A549 (cell line): Measurements from ENCODE around the gene NEK4. TPM values are rescaled to one million over a fixed set of nuclear protein-coding genes. Genes with fewer than 3 reads are reported as not detected.

ENCODE experiments used
- ATAC-seq, 2 experiments: fragments of 200-7000 bp in 1 of 2; fragments of >200 bp in 1 of 2; cut with Nextera tagmentation in 1 of 2; cut with Tn5 transposase in 1 of 2; 3 replicates each; pipeline versions ENCODE4 v1.8.0 to v1.9.1; 2018 to 2020; ENCODE audit warnings: mild to moderate bottlenecking in 1 of 2, moderate library complexity in 1 of 2
- CTCF ChIA-PET: fragments of 300-600 bp; sonication (Branson Sonifier 250); formaldehyde crosslinking; extraction: SDS; loops from one replicate; lab custom pipeline; 2021; ENCODE audit warnings: antibody characterized with exemption, inconsistent platforms; lab: Yijun Ruan, JAX
- POLR2A ChIA-PET: fragments of 350-600 bp; formaldehyde crosslinking; extraction: SDS; loops from one replicate; lab custom pipeline; 2021; ENCODE audit warnings: antibody characterized with exemption, inconsistent platforms; lab: Yijun Ruan, JAX
- DNase-seq, 2 experiments: peaks; one replicate each; pipeline versions ENCODE4 v3.0.0 to v3.0.0-alpha.2; 2011 to 2016; ENCODE audit warnings: low read depth in 1 of 2, low spot score in 1 of 2
- FAIRE-seq: peaks from 2 replicates; lab custom pipeline; 2011; peaks lifted over from hg19 to GRCh38; lab: Jason Lieb, UNC
- H3K27ac ChIP-seq, 2 experiments: fragments of >200 bp; sonication (Bioruptor Twin); formaldehyde crosslinking; 3 replicates each; pipeline ENCODE4 v1.5.1; 2016 to 2017
- H3K4me1 ChIP-seq: fragments of >200 bp; sonication (Bioruptor Twin); formaldehyde crosslinking; 3 replicates; pipeline ENCODE4 v1.6.1; 2016
- H3K4me2 ChIP-seq: fragments of >200 bp; sonication (Bioruptor Twin); formaldehyde crosslinking; 3 replicates; pipeline ENCODE4 v1.6.1; 2016
- H3K4me3 ChIP-seq: fragments of >200 bp; sonication (Bioruptor Twin); formaldehyde crosslinking; 3 replicates; pipeline ENCODE4 v1.5.1; 2016
- H3K9me3 ChIP-seq: fragments of >200 bp; sonication (Bioruptor Twin); formaldehyde crosslinking; 3 replicates; pipeline ENCODE4 v1.6.1; 2016
- BCL3 ChIP-seq: fragments of >200 bp; sonication (Bioruptor Twin); formaldehyde crosslinking; IDR thresholded peaks from 3 replicates; pipeline ENCODE4 v1.6.1; 2016
- BHLHE40 ChIP-seq: IDR thresholded peaks from 2 replicates; pipeline ENCODE4 v1.6.1; 2012; ENCODE audit warnings: low read depth, low read length, inconsistent platforms
- CBX2 ChIP-seq: fragments of 200-600 bp; sonication (generic); IDR thresholded peaks from 2 replicates; pipeline ENCODE4 v1.6.1; 2016; ENCODE audit warnings: low read depth, mild to moderate bottlenecking, borderline replicate concordance
- CBX8 ChIP-seq: fragments of 200-600 bp; sonication (generic); IDR thresholded peaks from 2 replicates; pipeline ENCODE4 v1.6.1; 2016
- CEBPB ChIP-seq, 2 experiments: fragments of >200 bp in 1 of 2; sonication (Bioruptor Twin) in 1 of 2; formaldehyde crosslinking in 1 of 2; IDR thresholded peaks; 2 replicates each; pipeline ENCODE4 v1.6.1; 2012 to 2016
- CHD4 ChIP-seq: fragments of 200-600 bp; sonication (generic); IDR thresholded peaks from 2 replicates; pipeline ENCODE4 v1.6.1; 2016; ENCODE audit warnings: antibody characterized with exemption, mild to moderate bottlenecking, borderline replicate concordance
- EHF ChIP-seq: fragments of 250-450 bp; sonication (Bioruptor Pico); IDR thresholded peaks from 2 replicates; pipeline ENCODE4 v1.5.0; 2020; ENCODE audit warnings: mild to moderate bottlenecking
- FOSB ChIP-seq: fragments of 250-450 bp; sonication (Bioruptor Pico); IDR thresholded peaks from 2 replicates; pipeline ENCODE4 v1.5.0; 2020; ENCODE audit warnings: mild to moderate bottlenecking, moderate library complexity
- HOXA7 ChIP-seq: fragments of 250-450 bp; sonication (Bioruptor Pico); IDR thresholded peaks from 2 replicates; pipeline ENCODE4 v1.5.0; 2020; ENCODE audit warnings: mild to moderate bottlenecking, moderate library complexity
- JUNB ChIP-seq: fragments of >200 bp; sonication (Bioruptor Twin); formaldehyde crosslinking; IDR thresholded peaks from 2 replicates; pipeline ENCODE4 v1.6.1; 2016
- KDM5A ChIP-seq: fragments of 200-600 bp; sonication (generic); IDR thresholded peaks from 2 replicates; pipeline ENCODE4 v1.6.1; 2016; ENCODE audit warnings: antibody characterized with exemption, mild to moderate bottlenecking
- MAX ChIP-seq: IDR thresholded peaks from 2 replicates; pipeline ENCODE4 v1.6.1; 2012
- MAZ ChIP-seq: fragments of 150-350 bp; IDR thresholded peaks from 2 replicates; pipeline ENCODE4 v1.6.1; 2014; ENCODE audit warnings: antibody characterized with exemption, low read depth, low read length, borderline replicate concordance
- MYC ChIP-seq: IDR thresholded peaks from 2 replicates; pipeline ENCODE4 v1.6.1; 2012; ENCODE audit warnings: mild to moderate bottlenecking, inconsistent platforms, low read length, improper control_type of control experiment, borderline replicate concordance
- NR3C1 ChIP-seq: fragments of >200 bp; sonication (Bioruptor Twin); formaldehyde crosslinking; IDR thresholded peaks from 3 replicates; pipeline ENCODE4 v1.6.1; 2017
- PHF8 ChIP-seq: fragments of 200-600 bp; sonication (generic); IDR thresholded peaks from 2 replicates; pipeline ENCODE4 v1.6.1; 2016; ENCODE audit warnings: low read depth, mild to moderate bottlenecking, antibody characterized with exemption, moderate library complexity, borderline replicate concordance
- POLR2A ChIP-seq: IDR thresholded peaks from 2 replicates; pipeline ENCODE4 v1.6.1; 2012; ENCODE audit warnings: mild to moderate bottlenecking, low read length
- RARB ChIP-seq: fragments of 250-450 bp; sonication (Bioruptor Pico); IDR thresholded peaks from 2 replicates; pipeline ENCODE4 v1.8.0; 2021; ENCODE audit warnings: mild to moderate bottlenecking, moderate library complexity
- RFX5 ChIP-seq: fragments of 450-650 bp; IDR thresholded peaks from 2 replicates; pipeline ENCODE4 v1.7.1; 2014; ENCODE audit warnings: antibody characterized with exemption, mild to moderate bottlenecking, moderate library complexity
- RNF2 ChIP-seq: fragments of 200-600 bp; sonication (generic); IDR thresholded peaks from 2 replicates; pipeline ENCODE4 v1.6.1; 2016; ENCODE audit warnings: low read depth, mild to moderate bottlenecking, antibody characterized with exemption, moderate library complexity, borderline replicate concordance
- SMC3 ChIP-seq: fragments of >200 bp; sonication (Bioruptor Twin); formaldehyde crosslinking; IDR thresholded peaks from 3 replicates; pipeline ENCODE4 v1.6.1; 2018; ENCODE audit warnings: inconsistent platforms
- SREBF2 ChIP-seq: fragments of 450-650 bp; IDR thresholded peaks from 2 replicates; pipeline ENCODE4 v1.6.1; 2014; ENCODE audit warnings: mild to moderate bottlenecking, moderate library complexity
- TP53 ChIP-seq: fragments of 250-450 bp; sonication (Bioruptor Pico); IDR thresholded peaks from 2 replicates; pipeline ENCODE4 v1.5.0; 2021; ENCODE audit warnings: mild to moderate bottlenecking, moderate library complexity
- ZSCAN20 ChIP-seq: fragments of 250-450 bp; sonication (Bioruptor Pico); IDR thresholded peaks from 2 replicates; pipeline ENCODE4 v1.8.0; 2022; ENCODE audit warnings: mild to moderate bottlenecking, moderate library complexity
- WGBS: methylation state at CpG from one replicate; pipeline ENCODE4 v1.1.6; 2017; ENCODE audit errors: missing lambda C conversion rate; 5-methylcytosine and 5-hydroxymethylcytosine counted together
- polyA plus RNA-seq, 4 experiments: library from polyadenylated mRNA; depleted of rRNA in 3 of 4; stranded (reverse); fragments of >200 nt; fragmentation: RNase III in 1 of 4; extraction: RNeasy Plus Mini Kit Qiagen cat#74134 plus additional on column Dnase treatment in 1 of 4; gene quantifications; 2 replicates in 3 of 4; 3 replicates in 1 of 4; pipeline ENCODE4 v1.2.3, GENCODE V29; 2011 to 2017
- TF ChIP-seq, protein P1 (sequence below): IDR thresholded peaks from 2 replicates; pipeline ENCODE4 v1.6.1; 2012
- TF ChIP-seq, protein P2 (sequence below): fragments of >200 bp; sonication (Bioruptor Twin); formaldehyde crosslinking; IDR thresholded peaks from 2 replicates; pipeline ENCODE4 v1.6.1; 2016

NEK4 gene
- polyA plus RNA-seq, 2 of the 4 experiments (the other 2 are of a cell fraction) = 12.1 to 19.4 TPM

DNA sequence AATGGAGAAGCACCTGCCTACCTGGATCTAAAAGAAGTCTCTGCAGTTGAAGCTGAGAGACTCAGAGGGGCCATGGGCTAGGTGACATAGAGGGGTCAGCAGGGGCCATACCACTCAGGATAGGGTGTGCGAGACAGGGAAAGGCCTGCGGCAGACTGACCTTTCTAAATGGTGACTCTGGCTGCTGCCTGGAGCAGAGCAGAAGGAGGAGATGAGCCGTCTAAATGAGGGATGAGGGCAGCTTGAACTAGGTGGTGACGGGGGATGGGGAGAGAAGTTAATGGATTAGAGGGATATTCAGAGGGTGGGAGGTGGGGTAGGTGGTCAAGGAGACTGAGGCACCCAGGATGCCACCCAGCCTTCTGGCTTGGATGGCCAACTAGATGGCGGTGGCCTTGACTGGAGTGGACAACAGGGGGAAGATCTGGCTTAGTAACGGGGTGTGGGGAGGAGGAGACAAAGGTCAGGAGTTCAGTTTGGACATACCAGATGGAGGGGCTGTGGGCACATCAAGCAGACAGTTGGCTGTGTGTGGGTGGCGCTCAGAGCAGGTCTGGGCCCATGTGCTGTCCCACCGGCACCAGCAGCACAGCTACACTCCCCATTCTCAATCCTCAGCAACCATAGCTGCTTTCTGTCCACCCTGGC is 3.5 kb upstream of the NEK4 start:
- Histone ChIP-seq H3K4me2 (no peak overlapping the region), H3K4me3 (no peak overlapping the region), H3K4me1 (peaks cover 11% of the 10 kb centered on the region), H3K9me3 (no peaks in the 10 kb centered on the region), H3K27ac (no peak overlapping the region)
- DNase-seq = no peak
- ChIA-PET CTCF (no interaction called here), POLR2A (no interaction called here)
- ATAC-seq = no peak
- WGBS = 75% methylated on average over 8 of the region's 8 CpGs
- TF ChIP-seq MYC (no peak), CBX8 (no peak), EHF (CRISPR knock-in tag) (no peak), CBX2 (no peak), BCL3 (no peak), MAX (no peak), MAZ (no peak), RFX5 (no peak), HOXA7 (CRISPR knock-in tag) (no peak)
- no peak for FAIRE-seq

DNA sequence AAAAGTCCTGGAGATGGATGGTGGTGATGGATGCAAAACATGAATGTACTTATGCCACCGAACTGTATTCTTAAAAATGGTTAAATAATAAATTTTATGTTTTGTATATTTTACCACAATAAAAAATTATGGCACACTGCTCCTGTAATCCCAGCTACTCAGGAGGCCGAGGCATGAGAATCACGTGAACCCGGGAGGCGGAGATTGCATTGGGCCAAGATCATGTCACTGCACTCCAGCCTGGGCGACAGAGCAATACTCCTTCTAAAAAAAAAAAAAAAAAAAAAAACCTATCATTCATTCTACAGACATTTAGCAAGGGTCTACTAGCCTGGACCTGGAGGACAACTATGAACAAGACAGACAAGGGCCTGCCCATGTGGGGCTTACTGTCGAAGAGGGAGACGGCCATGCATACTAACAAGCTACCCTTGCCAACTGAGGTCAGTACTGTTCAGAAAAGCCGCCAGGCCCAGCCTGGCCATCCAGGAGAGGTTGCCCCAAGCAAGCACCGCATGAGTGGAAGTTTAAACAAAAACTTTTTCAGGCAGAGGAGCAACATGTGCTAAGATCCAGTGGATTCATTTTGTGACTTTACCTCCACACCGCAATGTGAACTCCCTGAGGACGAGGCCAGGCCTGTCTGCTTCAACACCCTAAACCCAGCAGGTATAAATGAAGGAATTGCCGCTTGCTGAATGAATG is 2.8 kb upstream of the NEK4 start:
- ChIA-PET POLR2A (no interaction called here), CTCF (interaction anchor here (0.6 kb wide), 2 partner anchors 72 to 185 kb away, joined by 3 read pairs; no protein-coding TSS in a partner anchor)
- no peak overlapping the region for H3K4me3 ChIP-seq
- no peak overlapping the region for H3K4me2 ChIP-seq
- peaks cover 13% of the 10 kb centered on the region for H3K4me1 ChIP-seq
- no peak overlapping the region for H3K27ac ChIP-seq
- no peaks in the 10 kb centered on the region for H3K9me3 ChIP-seq
- no peak for ATAC-seq
- TF ChIP-seq RARB (CRISPR knock-in tag) (no peak), BHLHE40 (no peak), ZSCAN20 (CRISPR knock-in tag) (no peak), TP53 (CRISPR knock-in tag) (no peak), CHD4 (no peak), FOSB (CRISPR knock-in tag) (no peak), NR3C1 (no peak), SREBF2 (no peak), RNF2 (no peak), POLR2A (no peak), JUNB (no peak), KDM5A (no peak), CEBPB (IDR thresholded peaks at IDR 0.05) (no peak), PHF8 (no peak), SMC3 (no peak)
- TF ChIP-seq, protein P1, sequence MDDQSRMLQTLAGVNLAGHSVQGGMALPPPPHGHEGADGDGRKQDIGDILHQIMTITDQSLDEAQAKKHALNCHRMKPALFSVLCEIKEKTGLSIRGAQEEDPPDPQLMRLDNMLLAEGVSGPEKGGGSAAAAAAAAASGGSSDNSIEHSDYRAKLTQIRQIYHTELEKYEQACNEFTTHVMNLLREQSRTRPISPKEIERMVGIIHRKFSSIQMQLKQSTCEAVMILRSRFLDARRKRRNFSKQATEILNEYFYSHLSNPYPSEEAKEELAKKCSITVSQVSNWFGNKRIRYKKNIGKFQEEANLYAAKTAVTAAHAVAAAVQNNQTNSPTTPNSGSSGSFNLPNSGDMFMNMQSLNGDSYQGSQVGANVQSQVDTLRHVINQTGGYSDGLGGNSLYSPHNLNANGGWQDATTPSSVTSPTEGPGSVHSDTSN = no peak
- TF ChIP-seq, protein P2, sequence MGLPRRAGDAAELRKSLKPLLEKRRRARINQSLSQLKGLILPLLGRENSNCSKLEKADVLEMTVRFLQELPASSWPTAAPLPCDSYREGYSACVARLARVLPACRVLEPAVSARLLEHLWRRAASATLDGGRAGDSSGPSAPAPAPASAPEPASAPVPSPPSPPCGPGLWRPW = no peak
- no peak for FAIRE-seq
- DNase-seq = no peak
- 92% methylated on average over 13 of the region's 13 CpGs for whole genome bisulfite sequencing
